ENCODE results near the gene SZT2.
"Not testable (repeated sequence)": the region's sequence is repeated elsewhere in the genome, so short reads cannot be mapped to it uniquely, and the experiment has no call there.

Gene SZT2

DNA sequence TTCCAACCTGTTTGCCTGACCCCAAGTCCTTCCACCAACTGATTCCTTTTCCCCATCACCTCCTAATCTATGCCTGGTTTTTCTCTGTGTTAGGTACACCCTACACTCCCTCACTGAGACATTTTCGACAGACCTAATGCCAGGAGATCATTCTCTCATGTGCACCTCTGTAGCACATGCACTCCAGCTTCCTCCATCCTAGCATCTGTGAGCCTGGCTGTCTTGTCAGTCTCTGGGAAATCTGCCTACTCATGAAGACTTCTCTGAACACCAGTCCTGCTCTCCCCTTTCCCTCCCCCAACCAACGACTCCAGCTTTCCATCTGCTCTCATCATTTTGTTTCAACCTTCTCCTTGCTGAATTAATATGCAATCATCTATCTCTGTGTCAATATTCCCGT lies 1.1 kb upstream of the SZT2 start:
- no peaks in the 10 kb centered on the region for H3K27me3 ChIP-seq (ENCODE audit: insufficient read depth, insufficient read length)
- H3K4me3 ChIP-seq (ENCODE audit: insufficient read length, low read depth): peak overlapping the region; percentile 87
- H3K36me3 ChIP-seq (ENCODE audit: insufficient read depth, insufficient read length, low read length): peaks cover 57% of the 10 kb centered on the region
- no peak for DNase-seq (ENCODE audit: low read depth, low spot score)
- H3K9me3 ChIP-seq (ENCODE audit: insufficient read depth, low read length): no peaks in the 10 kb centered on the region
- peak overlapping the region; percentile 91 for H3K9ac ChIP-seq (ENCODE audit: insufficient read length, low read depth)
- TF ChIP-seq SUZ12 (IDR thresholded peaks at IDR 0.05; ENCODE audit: extremely low read depth, insufficient read depth, insufficient read length): no peak
- TF ChIP-seq ZNF274 (IDR thresholded peaks at IDR 0.05; ENCODE audit: low read depth, low read length): no peak
- TF ChIP-seq YY1 (IDR thresholded peaks at IDR 0.05; ENCODE audit: insufficient read depth, insufficient read length): no peak
- peaks cover 8% of the 10 kb centered on the region for H3K4me1 ChIP-seq (ENCODE audit: insufficient read depth, insufficient read length)

GRCh38 chr1:43392702-43393101 lies 3.0 kb downstream of the SZT2 start:
- TF ChIP-seq ZNF274 (IDR thresholded peaks at IDR 0.05; ENCODE audit: low read depth, low read length) (no peak), SUZ12 (IDR thresholded peaks at IDR 0.05; ENCODE audit: extremely low read depth, insufficient read depth, insufficient read length) (no peak)
- Histone ChIP-seq H3K36me3 (ENCODE audit: insufficient read depth, insufficient read length, low read length) (peaks cover 36% of the 10 kb centered on the region), H3K27me3 (ENCODE audit: insufficient read depth, insufficient read length) (no peaks in the 10 kb centered on the region), H3K9ac (ENCODE audit: insufficient read length, low read depth) (no peak overlapping the region), H3K4me1 (ENCODE audit: insufficient read depth, insufficient read length) (peaks cover 8% of the 10 kb centered on the region), H3K9me3 (ENCODE audit: insufficient read depth, low read length) (no peaks in the 10 kb centered on the region), H3K4me3 (ENCODE audit: insufficient read length, low read depth) (no peak overlapping the region)
- DNase-seq (ENCODE audit: low read depth, low spot score): no peak

- Histone ChIP-seq H3K27me3 (ENCODE audit: insufficient read depth, insufficient read length) (no peaks in the 10 kb centered on the region), H3K4me3 (ENCODE audit: insufficient read length, low read depth) (no peak overlapping the region), H3K36me3 (ENCODE audit: insufficient read depth, insufficient read length, low read length) (peaks cover 31% of the 10 kb centered on the region), H3K9ac (ENCODE audit: insufficient read length, low read depth) (no peak overlapping the region), H3K9me3 (ENCODE audit: insufficient read depth, low read length) (no peaks in the 10 kb centered on the region), H3K4me1 (ENCODE audit: insufficient read depth, insufficient read length) (no peaks in the 10 kb centered on the region)
- no peak for DNase-seq (ENCODE audit: low read depth, low spot score)
- TF ChIP-seq SUZ12 (IDR thresholded peaks at IDR 0.05; ENCODE audit: extremely low read depth, insufficient read depth, insufficient read length): no peak
- no peak for TF ChIP-seq YY1 (IDR thresholded peaks at IDR 0.05; ENCODE audit: insufficient read depth, insufficient read length)
- no peak for TF ChIP-seq ZNF274 (IDR thresholded peaks at IDR 0.05; ENCODE audit: low read depth, low read length)
Observed at GRCh38 chr1:43395523-43395922, 5.8 kb downstream of the SZT2 start.

- DNase-seq (ENCODE audit: low read depth, low spot score): no peak
- H3K9me3 ChIP-seq (ENCODE audit: insufficient read depth, low read length): no peaks in the 10 kb centered on the region
- H3K4me1 ChIP-seq (ENCODE audit: insufficient read depth, insufficient read length): no peaks in the 10 kb centered on the region
- TF ChIP-seq ZNF274 (IDR thresholded peaks at IDR 0.05; ENCODE audit: low read depth, low read length): no peak
- TF ChIP-seq YY1 (IDR thresholded peaks at IDR 0.05; ENCODE audit: insufficient read depth, insufficient read length): no peak
- no peak for TF ChIP-seq SUZ12 (IDR thresholded peaks at IDR 0.05; ENCODE audit: extremely low read depth, insufficient read depth, insufficient read length)
- no peaks in the 10 kb centered on the region for H3K27me3 ChIP-seq (ENCODE audit: insufficient read depth, insufficient read length)
- H3K36me3 ChIP-seq (ENCODE audit: insufficient read depth, insufficient read length, low read length): peaks cover 31% of the 10 kb centered on the region
- H3K9ac ChIP-seq (ENCODE audit: insufficient read length, low read depth): no peak overlapping the region
- no peak overlapping the region for H3K4me3 ChIP-seq (ENCODE audit: insufficient read length, low read depth)
Observed at GRCh38 chr1:43396059-43396458, 6.4 kb downstream of the SZT2 start.

- H3K27me3 ChIP-seq (ENCODE audit: insufficient read depth, insufficient read length): no peaks in the 10 kb centered on the region
- no peak overlapping the region for H3K9ac ChIP-seq (ENCODE audit: insufficient read length, low read depth)
- peaks cover 34% of the 10 kb centered on the region for H3K36me3 ChIP-seq (ENCODE audit: insufficient read depth, insufficient read length, low read length)
- DNase-seq (ENCODE audit: low read depth, low spot score): no peak
- no peaks in the 10 kb centered on the region for H3K9me3 ChIP-seq (ENCODE audit: insufficient read depth, low read length)
- no peaks in the 10 kb centered on the region for H3K4me1 ChIP-seq (ENCODE audit: insufficient read depth, insufficient read length)
- TF ChIP-seq SUZ12 (IDR thresholded peaks at IDR 0.05; ENCODE audit: extremely low read depth, insufficient read depth, insufficient read length): no peak
- no peak for TF ChIP-seq ZNF274 (IDR thresholded peaks at IDR 0.05; ENCODE audit: low read depth, low read length)
- no peak for TF ChIP-seq YY1 (IDR thresholded peaks at IDR 0.05; ENCODE audit: insufficient read depth, insufficient read length)
- no peak overlapping the region for H3K4me3 ChIP-seq (ENCODE audit: insufficient read length, low read depth)
Observed at GRCh38 chr1:43398227-43398626, 8.5 kb downstream of the SZT2 start.

DNA sequence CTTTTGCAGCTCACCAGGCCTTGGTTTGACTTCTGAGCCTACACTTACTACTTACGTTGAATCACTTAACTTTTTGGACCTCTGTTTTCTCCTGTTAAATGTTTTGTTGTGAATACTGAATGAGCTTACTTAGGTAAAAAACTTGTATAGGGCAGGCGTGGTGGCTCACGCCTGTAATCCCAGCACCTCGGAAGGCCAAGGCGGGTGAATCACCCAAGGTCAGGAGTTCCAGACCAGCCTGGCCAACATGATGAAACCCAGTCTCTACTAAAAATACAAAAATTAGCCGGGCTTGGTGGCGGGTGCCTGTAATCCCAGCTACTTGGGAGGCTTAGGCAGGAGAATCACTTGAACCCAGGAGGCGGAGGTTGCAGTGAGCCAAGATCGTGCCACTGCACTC lies 10.7 kb downstream of the SZT2 start:
- not testable (repeated sequence) for H3K9ac ChIP-seq (ENCODE audit: insufficient read length, low read depth); H3K4me1 ChIP-seq (ENCODE audit: insufficient read depth, insufficient read length); DNase-seq (ENCODE audit: low read depth, low spot score); H3K4me3 ChIP-seq (ENCODE audit: insufficient read length, low read depth); H3K9me3 ChIP-seq (ENCODE audit: insufficient read depth, low read length); H3K27me3 ChIP-seq (ENCODE audit: insufficient read depth, insufficient read length)
- peaks cover 38% of the 10 kb centered on the region for H3K36me3 ChIP-seq (ENCODE audit: insufficient read depth, insufficient read length, low read length)

- no peak overlapping the region for H3K9ac ChIP-seq (ENCODE audit: insufficient read length, low read depth)
- no peaks in the 10 kb centered on the region for H3K4me1 ChIP-seq (ENCODE audit: insufficient read depth, insufficient read length)
- H3K4me3 ChIP-seq (ENCODE audit: insufficient read length, low read depth): no peak overlapping the region
- TF ChIP-seq YY1 (IDR thresholded peaks at IDR 0.05; ENCODE audit: insufficient read depth, insufficient read length) (no peak), SUZ12 (IDR thresholded peaks at IDR 0.05; ENCODE audit: extremely low read depth, insufficient read depth, insufficient read length) (no peak), ZNF274 (IDR thresholded peaks at IDR 0.05; ENCODE audit: low read depth, low read length) (no peak)
- peaks cover 48% of the 10 kb centered on the region for H3K36me3 ChIP-seq (ENCODE audit: insufficient read depth, insufficient read length, low read length)
- H3K9me3 ChIP-seq (ENCODE audit: insufficient read depth, low read length): no peaks in the 10 kb centered on the region
- no peaks in the 10 kb centered on the region for H3K27me3 ChIP-seq (ENCODE audit: insufficient read depth, insufficient read length)
- no peak for DNase-seq (ENCODE audit: low read depth, low spot score)
Observed at GRCh38 chr1:43402089-43402865, 12.6 kb downstream of the SZT2 start.
